ENCODE data around the gene XIAP.
"Not testable (repeated sequence)": the region's sequence is repeated elsewhere in the genome, so short reads cannot be mapped to it uniquely, and the experiment has no call there.

The XIAP gene

GRCh38 chrX:123876177-123876576 lies 16.3 kb downstream of the XIAP start:
- no peak overlapping the region for H3K4me3 ChIP-seq (replicated peaks; ENCODE audit: low read depth, low read length)
- no peak for DNase-seq (ENCODE audit: low read depth)
- TF ChIP-seq CTCF (IDR thresholded peaks at IDR 0.05; ENCODE audit: low read length, missing control alignments) = no peak

- DNase-seq (ENCODE audit: low read depth) = no peak
- no peak overlapping the region for H3K4me3 ChIP-seq (replicated peaks; ENCODE audit: low read depth, low read length)
- TF ChIP-seq CTCF (IDR thresholded peaks at IDR 0.05; ENCODE audit: low read length, missing control alignments) = no peak
Observed at GRCh38 chrX:123876844-123877243, 17.0 kb downstream of the XIAP start.

GRCh38 chrX:123878252-123878721 lies 18.4 kb downstream of the XIAP start:
- H3K4me3 ChIP-seq (replicated peaks; ENCODE audit: low read depth, low read length) = no peak overlapping the region
- peak; percentile 31 for DNase-seq (ENCODE audit: low read depth)

GRCh38 chrX:123881330-123881729 lies 21.5 kb downstream of the XIAP start:
- no peak for TF ChIP-seq CTCF (IDR thresholded peaks at IDR 0.05; ENCODE audit: low read length, missing control alignments)
- no peak for DNase-seq (ENCODE audit: low read depth)
- no peak overlapping the region for H3K4me3 ChIP-seq (replicated peaks; ENCODE audit: low read depth, low read length)

More at GRCh38 chrX:123878252-123878721, 18.4 kb downstream of the XIAP start:
- TF ChIP-seq CTCF (IDR thresholded peaks at IDR 0.05; ENCODE audit: low read length, missing control alignments) = no peak

- no peak for TF ChIP-seq CTCF (IDR thresholded peaks at IDR 0.05; ENCODE audit: low read length, missing control alignments)
- H3K4me3 ChIP-seq (replicated peaks; ENCODE audit: low read depth, low read length) = no peak overlapping the region
- DNase-seq (ENCODE audit: low read depth) = no peak
Observed at GRCh38 chrX:123882391-123882790, 22.5 kb downstream of the XIAP start.

- no peak overlapping the region for H3K4me3 ChIP-seq (replicated peaks; ENCODE audit: low read depth, low read length)
- DNase-seq (ENCODE audit: low read depth) = peak; percentile 69
- peak; percentile 38 for TF ChIP-seq CTCF (IDR thresholded peaks at IDR 0.05; ENCODE audit: low read length, missing control alignments)
Observed at GRCh38 chrX:123884809-123885408, 25.1 kb downstream of the XIAP start.

GRCh38 chrX:123899701-123900100 lies 39.8 kb downstream of the XIAP start:
- H3K4me3 ChIP-seq (replicated peaks; ENCODE audit: low read depth, low read length) = no peak overlapping the region
- no peak for DNase-seq (ENCODE audit: low read depth)
- no peak for TF ChIP-seq CTCF (IDR thresholded peaks at IDR 0.05; ENCODE audit: low read length, missing control alignments)

GRCh38 chrX:123903261-123903660 lies 43.4 kb downstream of the XIAP start:
- not testable (repeated sequence) for H3K4me3 ChIP-seq (replicated peaks; ENCODE audit: low read depth, low read length); DNase-seq (ENCODE audit: low read depth)
